Measurements from ENCODE around the gene BCL3. TPM values are rescaled to one million over a fixed set of nuclear protein-coding genes. Genes with fewer than 3 reads are reported as not detected.

Gene BCL3
- total RNA-seq, 1 experiment from 2014 or later = 37.9 TPM

- Histone ChIP-seq H3K4me2 (ENCODE audit: low read length) (peak overlapping the region; percentile 81), H4K20me1 (ENCODE audit: insufficient read depth) (no peaks in the 10 kb centered on the region), H3K9me2 (ENCODE audit: insufficient read depth) (no peaks in the 10 kb centered on the region), H3K79me2 (ENCODE audit: insufficient read depth, low read length) (peaks cover 21% of the 10 kb centered on the region), H3K36me3 (ENCODE audit: control insufficient read depth in 1 of 2, insufficient read depth in 2 of 2, low read length in 2 of 2) (peaks cover 4 to 5% of the 10 kb centered on the region in 2 experiments; a peak in 2 of 4 replicates), H2AFZ (ENCODE audit: low read depth, low read length, poor library complexity, severe bottlenecking) (no peak overlapping the region), H3K9me3 (ENCODE audit: control insufficient read depth in 1 of 2, insufficient read depth in 1 of 2, low read depth in 1 of 2, low read length in 2 of 2) (no peaks in the 10 kb centered on the region), H3K4me1 (ENCODE audit: control insufficient read depth in 1 of 2, insufficient read depth in 2 of 2, low read length in 2 of 2) (peaks cover 56 to 82% of the 10 kb centered on the region in 2 experiments), H3K27ac (ENCODE audit: low read depth, low read length) (peak overlapping the region; percentile 98), H3K9ac (ENCODE audit: low read length) (peak overlapping the region; percentile 89), H3K27me3 (ENCODE audit: insufficient read depth, low read length) (no peaks in the 10 kb centered on the region), H3K4me3 (replicated peaks in 1 of 2; ENCODE audit: low read depth in 1 of 2, low read length in 2 of 2) (peak overlapping the region; percentile 45 to 85)
- TF ChIP-seq FOSL1 (IDR thresholded peaks at IDR 0.05; ENCODE audit: low read depth) (no peak), SRF (IDR thresholded peaks at IDR 0.05; ENCODE audit: low read depth) (no peak), YY1 (IDR thresholded peaks at IDR 0.05; ENCODE audit: extremely low read depth, insufficient replicate concordance, low read depth, low read length) (no peak), JUND (IDR thresholded peaks at IDR 0.05) (no peak), ZFX (IDR thresholded peaks at IDR 0.05) (no peak), CTCF (IDR thresholded peaks at IDR 0.05 in 2 of 3, conservative IDR thresholded peaks at IDR 0.05 in 1 of 3; ENCODE audit: borderline replicate concordance in 1 of 3, insufficient read depth in 1 of 3, low read depth in 2 of 3, low read length in 2 of 3) (no peak), RAD21 (IDR thresholded peaks at IDR 0.05; ENCODE audit: low read depth) (no peak), MAX (IDR thresholded peaks at IDR 0.05) (peak; percentile 31; the same call in 1 of the 2 replicates), POLR2AphosphoS5 (IDR thresholded peaks at IDR 0.05; ENCODE audit: low read depth, low read length) (no peak), EGR1 (IDR thresholded peaks at IDR 0.05; ENCODE audit: low read depth) (no peak), SIN3A (IDR thresholded peaks at IDR 0.05; ENCODE audit: low read depth) (no peak), CEBPB (IDR thresholded peaks at IDR 0.05; ENCODE audit: low read depth) (no peak), EZH2 (IDR thresholded peaks at IDR 0.05) (no peak), CBX3 (IDR thresholded peaks at IDR 0.05; ENCODE audit: low read depth) (0 out of 2 replicates have a peak, but pooled peaks have one; percentile 0), EZH2phosphoT487 (IDR thresholded peaks at IDR 0.05; ENCODE audit: borderline replicate concordance) (no peak)
- intact Hi-C loops (cut with micrococcal nuclease) = no loop called here
- ATAC-seq = peak; percentile 37
- TSS peak; percentile 37 for BruUV-seq (replicated peaks)
- POLR2A ChIA-PET = interaction anchor here (0.6 kb wide), 1 partner anchor 48 kb away, joined by 5 read pairs; no protein-coding TSS in a partner anchor
- RAD21 ChIA-PET (ENCODE audit: low non-redundant PET in 1 of 2, low total read pairs in 2 of 2, uncharacterized antibody in 2 of 2, unreplicated experiment in 2 of 2) = no interaction called here
- CTCF ChIA-PET = no interaction called here
- DNase-seq (ENCODE audit: low read depth, low spot score) = no peak
These were observed 626 bp upstream of the BCL3 start for GRCh38 chr19:44747739-44748425.
